ENCODE data around the gene ARHGAP30.
A peak's percentile ranks its signal among the peaks of the same experiment; 100 is the strongest.

The ARHGAP30 gene

GRCh38 chr1:161008869-161009510 is 60.7 kb downstream of the ARHGAP30 start:
- DNase-seq, result peak; percentile 71

GRCh38 chr1:161007369-161007768 is 62.3 kb downstream of the ARHGAP30 start:
- no peak for DNase-seq

DNA sequence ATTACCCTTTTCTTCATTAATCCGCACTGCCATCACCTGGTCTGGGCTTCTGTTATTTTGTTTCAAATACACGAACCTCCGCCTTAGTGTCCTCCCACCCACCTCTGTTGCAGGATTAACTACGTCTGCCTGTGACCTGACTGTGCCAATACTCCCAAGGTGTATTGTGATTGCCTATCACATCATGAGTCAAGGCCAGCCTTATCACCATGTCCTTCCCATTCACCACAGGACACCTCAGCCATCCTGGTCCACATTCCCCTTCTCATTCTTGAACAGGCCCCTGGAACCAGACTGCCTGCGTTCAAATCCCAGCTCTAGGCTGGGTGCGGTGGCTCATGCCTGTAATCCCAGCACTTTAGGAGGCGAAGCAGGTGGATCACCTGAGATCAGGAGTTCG is 63.1 kb downstream of the ARHGAP30 start:
- DNase-seq, result no peak

DNA sequence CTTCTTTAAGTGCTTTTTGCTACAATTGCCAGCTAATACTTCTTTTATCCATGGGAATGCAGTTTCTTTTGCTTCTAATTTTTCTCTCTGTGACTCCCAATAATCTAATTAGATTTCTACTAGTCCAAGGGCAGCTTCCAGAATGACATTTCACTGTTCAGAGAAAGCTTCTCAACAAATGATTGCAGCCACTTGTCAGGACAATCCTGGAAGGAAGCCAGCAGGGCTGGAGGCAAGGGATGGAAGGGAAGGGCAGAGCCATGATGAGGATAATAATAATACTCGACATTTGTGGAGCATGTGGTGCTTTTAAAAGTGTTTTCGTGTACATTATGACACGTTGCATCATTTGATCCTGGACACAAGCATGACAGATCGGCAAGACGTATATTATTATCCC is 68.2 kb downstream of the ARHGAP30 start:
- DNase-seq, result no peak

DNA sequence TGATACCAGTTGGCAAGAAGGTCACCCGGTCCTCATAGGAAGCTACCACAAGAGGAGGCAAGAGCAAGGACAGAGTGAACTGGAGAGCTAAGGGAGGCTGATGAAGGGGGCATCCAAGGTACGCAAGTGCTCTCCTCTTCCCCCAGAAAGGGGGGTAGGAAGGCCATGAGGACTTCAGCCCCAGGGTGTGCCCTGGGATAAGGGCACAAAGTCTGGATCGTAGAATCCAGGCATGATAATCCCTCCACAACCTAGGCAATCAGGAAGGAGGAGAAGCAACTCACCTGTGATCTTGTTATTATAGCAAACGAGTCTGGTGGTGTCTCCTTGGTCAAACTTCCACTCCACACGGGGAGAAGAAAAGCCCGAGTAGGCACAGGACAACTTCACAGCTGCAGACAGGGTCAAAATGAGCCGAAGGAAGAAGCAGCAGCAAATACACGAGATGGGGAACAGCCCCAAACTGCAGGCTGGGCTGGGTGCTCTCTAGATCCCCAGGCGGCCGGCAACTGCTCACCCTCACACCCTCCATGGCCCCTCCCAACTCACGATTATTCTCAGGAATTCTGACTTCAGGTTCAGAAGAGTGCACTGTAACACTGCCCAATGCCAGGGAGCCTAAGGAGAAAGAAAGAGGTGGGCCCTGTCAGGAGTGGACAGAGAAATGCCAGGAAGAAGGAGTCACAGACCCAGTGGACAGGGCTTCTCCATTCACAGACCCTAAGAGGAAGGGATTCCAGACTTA is 68.8 kb downstream of the ARHGAP30 start:
- DNase-seq, result no peak

GRCh38 chr1:160999376-160999775 is 70.3 kb downstream of the ARHGAP30 start:
- DNase-seq, result no peak

- DNase-seq, result peak; percentile 80
Observed at GRCh38 chr1:160997323-160998038, 72.2 kb downstream of the ARHGAP30 start.

Measured in NCI-H226 (cell line).